Measurements from ENCODE around the gene GPR52. TPM values are rescaled to one million over a fixed set of nuclear protein-coding genes. Genes with fewer than 3 reads are reported as not detected.

Gene GPR52
- total RNA-seq, 2 donors from 2014 or later, result 4.4 to 15.3 TPM

DNA sequence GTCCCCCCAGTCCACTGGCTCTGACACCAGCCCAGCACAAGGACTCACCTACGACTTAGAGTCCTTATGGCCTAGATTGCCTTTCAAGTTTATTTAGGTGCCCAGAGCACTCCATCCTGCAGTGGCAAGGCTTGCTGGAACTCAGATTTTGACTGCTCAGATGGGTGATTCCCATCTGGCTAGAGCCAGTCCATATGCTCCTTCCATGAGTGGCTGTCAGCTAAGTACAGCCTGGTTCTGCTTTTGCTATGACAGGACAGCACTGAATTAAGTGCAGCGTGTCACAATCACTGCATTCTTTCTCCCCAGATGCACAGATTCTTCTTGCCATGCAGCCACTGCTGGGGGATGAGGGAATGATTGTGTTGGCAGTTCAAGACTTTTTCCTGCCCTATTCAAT lies 43.8 kb downstream of the GPR52 start:
- no peak overlapping the region for H3K4me3 Mint-ChIP-seq
- peaks cover 21 to 27% of the 10 kb centered on the region in 2 donors for H3K4me1 Mint-ChIP-seq (ENCODE audit: low read depth in 2 of 2)
- DNase-seq (ENCODE audit: low spot score) (no peak), ATAC-seq (no peak)
- H3K27ac Mint-ChIP-seq, result no peak overlapping the region
- peaks cover 13% of the 10 kb centered on the region for H3K36me3 Mint-ChIP-seq
- H3K27me3 Mint-ChIP-seq, result no peaks in the 10 kb centered on the region
- peaks cover 4% of the 10 kb centered on the region for H3K9me3 Mint-ChIP-seq

DNA sequence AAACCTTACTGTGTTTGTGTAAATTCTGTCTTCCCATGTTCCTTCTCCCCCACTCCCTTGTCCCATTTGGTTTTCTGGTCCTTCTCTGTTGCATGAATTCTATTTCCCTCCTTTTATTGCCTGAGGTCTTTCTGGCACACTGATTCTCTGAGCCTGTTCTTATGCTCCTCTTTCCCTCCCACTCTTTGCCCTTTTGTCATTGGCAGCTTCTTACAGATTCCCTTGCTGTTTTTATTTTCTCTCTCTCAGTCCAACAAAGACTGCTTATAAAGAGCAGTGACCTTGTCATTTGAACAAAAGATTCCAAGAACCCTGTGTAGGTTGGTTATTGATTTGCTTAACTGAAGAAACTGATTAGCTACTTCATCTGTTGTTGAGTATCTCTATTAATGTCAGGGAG lies 49.7 kb downstream of the GPR52 start:
- Mint-ChIP-seq H3K4me3 (no peak overlapping the region), H3K4me1 (ENCODE audit: low read depth in 2 of 2) (peaks cover 9 to 11% of the 10 kb centered on the region in 2 donors), H3K36me3 (no peaks in the 10 kb centered on the region), H3K9me3 (no peaks in the 10 kb centered on the region), H3K27me3 (no peaks in the 10 kb centered on the region), H3K27ac (no peak overlapping the region)
- DNase-seq (ENCODE audit: low spot score), result no peak
- no peak for ATAC-seq
